ENCODE data around the gene FOXR2. TPM values are rescaled to one million over a fixed set of nuclear protein-coding genes. Genes with fewer than 3 reads are reported as not detected.

FOXR2 gene
- total RNA-seq, 4 donors from 2014 or later: not detected

DNA sequence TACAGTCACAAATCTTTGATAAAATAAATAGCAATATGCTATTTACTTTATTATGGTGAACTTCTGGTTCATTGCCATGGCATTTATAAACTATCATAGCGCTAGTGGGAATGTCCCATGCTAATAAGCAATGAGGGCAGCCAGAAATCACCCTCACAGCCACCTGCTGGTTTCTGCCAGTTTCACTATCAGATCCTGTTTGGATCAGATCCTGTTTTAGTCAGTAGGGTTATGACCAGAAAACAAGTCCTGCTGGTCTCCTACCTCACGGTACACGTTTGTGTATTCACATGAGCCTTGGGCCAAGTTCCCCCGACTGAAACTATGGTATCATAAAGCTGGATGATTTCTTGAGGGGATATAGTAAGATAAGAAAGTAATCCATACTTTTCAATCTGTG lies 17.7 kb downstream of the FOXR2 start:
- ATAC-seq (no peak), DNase-seq (no peak)
- no peaks in the 10 kb centered on the region for H3K27me3 ChIP-seq
- H3K27ac ChIP-seq: no peak overlapping the region
- TF ChIP-seq POLR2A (IDR thresholded peaks at IDR 0.05): no peak
- TF ChIP-seq, protein P1, sequence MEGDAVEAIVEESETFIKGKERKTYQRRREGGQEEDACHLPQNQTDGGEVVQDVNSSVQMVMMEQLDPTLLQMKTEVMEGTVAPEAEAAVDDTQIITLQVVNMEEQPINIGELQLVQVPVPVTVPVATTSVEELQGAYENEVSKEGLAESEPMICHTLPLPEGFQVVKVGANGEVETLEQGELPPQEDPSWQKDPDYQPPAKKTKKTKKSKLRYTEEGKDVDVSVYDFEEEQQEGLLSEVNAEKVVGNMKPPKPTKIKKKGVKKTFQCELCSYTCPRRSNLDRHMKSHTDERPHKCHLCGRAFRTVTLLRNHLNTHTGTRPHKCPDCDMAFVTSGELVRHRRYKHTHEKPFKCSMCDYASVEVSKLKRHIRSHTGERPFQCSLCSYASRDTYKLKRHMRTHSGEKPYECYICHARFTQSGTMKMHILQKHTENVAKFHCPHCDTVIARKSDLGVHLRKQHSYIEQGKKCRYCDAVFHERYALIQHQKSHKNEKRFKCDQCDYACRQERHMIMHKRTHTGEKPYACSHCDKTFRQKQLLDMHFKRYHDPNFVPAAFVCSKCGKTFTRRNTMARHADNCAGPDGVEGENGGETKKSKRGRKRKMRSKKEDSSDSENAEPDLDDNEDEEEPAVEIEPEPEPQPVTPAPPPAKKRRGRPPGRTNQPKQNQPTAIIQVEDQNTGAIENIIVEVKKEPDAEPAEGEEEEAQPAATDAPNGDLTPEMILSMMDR (IDR thresholded peaks at IDR 0.05 in 4 of 5, conservative IDR thresholded peaks at IDR 0.05 in 1 of 5): no peak
- in situ Hi-C loops (cut with MboI; ENCODE audit: low sequenced_read_pairs in 4 of 4): no loop called here
- no peak overlapping the region for H3K4me3 ChIP-seq
- no peaks in the 10 kb centered on the region for H3K4me1 ChIP-seq
- no peaks in the 10 kb centered on the region for H3K36me3 ChIP-seq
- intact Hi-C loops (cut with DNase I; ENCODE audit: low total_unique reads): no loop called here
- H3K9me3 ChIP-seq: no peaks in the 10 kb centered on the region

DNA sequence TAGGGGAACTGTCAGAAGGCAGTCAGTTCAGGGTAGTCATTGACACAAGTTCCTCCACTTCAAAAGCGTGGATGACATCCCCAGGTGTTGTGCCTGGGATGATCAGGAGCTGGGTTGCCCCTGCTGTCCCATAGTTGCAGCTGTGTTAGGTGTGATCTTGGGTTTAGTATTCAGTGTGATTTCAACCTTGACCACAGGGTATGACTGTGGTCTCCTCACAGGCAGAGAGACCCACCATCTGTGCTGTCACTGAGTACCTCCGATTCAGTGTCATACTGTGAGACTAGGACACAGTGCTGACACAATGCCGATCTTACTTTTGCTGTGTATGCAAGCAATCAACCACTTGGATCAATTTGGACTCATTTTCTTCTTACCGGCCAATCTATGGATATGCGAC lies 25.2 kb downstream of the FOXR2 start:
- H3K4me1 ChIP-seq: no peaks in the 10 kb centered on the region
- intact Hi-C loops (cut with DNase I; ENCODE audit: low total_unique reads): no loop called here
- no peak for DNase-seq
- TF ChIP-seq, protein P1 (IDR thresholded peaks at IDR 0.05 in 4 of 5, conservative IDR thresholded peaks at IDR 0.05 in 1 of 5): no peak
- no peak for TF ChIP-seq POLR2A (IDR thresholded peaks at IDR 0.05)
- H3K36me3 ChIP-seq: no peaks in the 10 kb centered on the region
- H3K27me3 ChIP-seq: no peaks in the 10 kb centered on the region
- H3K9me3 ChIP-seq: no peaks in the 10 kb centered on the region
- no peak overlapping the region for H3K27ac ChIP-seq
- in situ Hi-C loops (cut with MboI; ENCODE audit: low sequenced_read_pairs in 4 of 4): no loop called here
- no peak for ATAC-seq
- no peak overlapping the region for H3K4me3 ChIP-seq

DNA sequence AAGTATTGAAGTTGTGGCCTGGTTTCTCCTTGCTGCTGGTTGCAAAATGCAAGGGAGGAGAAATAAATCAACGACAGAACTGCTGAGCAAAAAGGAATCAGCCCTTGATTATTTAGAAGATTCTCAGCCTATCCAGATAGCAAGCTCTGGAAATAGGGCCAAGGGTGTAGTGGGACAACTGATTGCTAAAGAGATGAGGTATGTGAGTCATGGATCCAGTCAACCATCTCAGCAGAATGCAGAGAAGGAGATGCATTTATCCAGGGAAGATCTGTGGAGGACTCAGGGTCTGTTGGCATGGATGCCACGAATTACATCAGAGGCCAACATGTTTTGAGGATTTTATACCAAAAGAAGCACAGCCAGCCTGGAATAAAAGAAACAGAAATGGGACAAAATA lies 36.7 kb downstream of the FOXR2 start:
- TF ChIP-seq, protein P1 (IDR thresholded peaks at IDR 0.05 in 4 of 5, conservative IDR thresholded peaks at IDR 0.05 in 1 of 5): no peak
- no peak for TF ChIP-seq POLR2A (IDR thresholded peaks at IDR 0.05)
- Histone ChIP-seq H3K36me3 (no peaks in the 10 kb centered on the region), H3K9me3 (no peaks in the 10 kb centered on the region), H3K27me3 (no peaks in the 10 kb centered on the region), H3K4me1 (no peaks in the 10 kb centered on the region), H3K27ac (no peak overlapping the region), H3K4me3 (no peak overlapping the region)
- ATAC-seq (no peak), DNase-seq (no peak)
- intact Hi-C loops (cut with DNase I; ENCODE audit: low total_unique reads): no loop called here
- in situ Hi-C loops (cut with MboI; ENCODE audit: low sequenced_read_pairs in 4 of 4): no loop called here

DNA sequence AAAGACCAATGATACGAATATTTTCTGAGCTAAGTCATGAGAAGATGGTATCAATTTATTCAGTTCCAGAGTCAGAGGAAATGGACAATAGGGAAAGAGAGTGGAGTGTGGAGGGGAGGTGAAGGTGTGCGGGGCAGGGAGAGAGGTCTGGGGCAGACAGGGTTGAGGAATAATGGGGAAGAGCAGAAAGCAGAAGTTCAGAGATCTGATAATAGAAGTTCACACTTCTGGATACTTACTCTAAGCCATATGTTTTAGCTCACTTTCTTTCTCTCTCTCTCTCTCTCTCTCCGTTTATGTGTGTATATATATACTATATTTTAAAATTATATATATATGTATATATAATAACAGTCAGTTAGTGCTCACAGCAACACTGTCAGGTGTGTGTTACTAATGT lies 40.4 kb downstream of the FOXR2 start:
- no peaks in the 10 kb centered on the region for H3K4me1 ChIP-seq

More for the DNA sequence above, 40.4 kb downstream of the FOXR2 start:
- Histone ChIP-seq H3K4me3 (no peak overlapping the region), H3K36me3 (no peaks in the 10 kb centered on the region), H3K27me3 (no peaks in the 10 kb centered on the region), H3K27ac (no peak overlapping the region), H3K9me3 (peaks cover 0 to 4% (median 0%) of the 10 kb centered on the region in 3 donors)
- DNase-seq (no peak), ATAC-seq (no peak)
- TF ChIP-seq, protein P1 (IDR thresholded peaks at IDR 0.05 in 4 of 5, conservative IDR thresholded peaks at IDR 0.05 in 1 of 5): no peak
- TF ChIP-seq POLR2A (IDR thresholded peaks at IDR 0.05): no peak
- in situ Hi-C loops (cut with MboI; ENCODE audit: low sequenced_read_pairs in 4 of 4): no loop called here
- intact Hi-C loops (cut with DNase I; ENCODE audit: low total_unique reads): no loop called here

Measured in gastrocnemius medialis (tissue), 4 donors.